Measurements from ENCODE around the gene FCRL2.
A peak's percentile ranks its signal among the peaks of the same experiment; 100 is the strongest.
"Not testable (repeated sequence)": the region's sequence is repeated elsewhere in the genome, so short reads cannot be mapped to it uniquely, and the experiment has no call there.

The FCRL2 gene

DNA sequence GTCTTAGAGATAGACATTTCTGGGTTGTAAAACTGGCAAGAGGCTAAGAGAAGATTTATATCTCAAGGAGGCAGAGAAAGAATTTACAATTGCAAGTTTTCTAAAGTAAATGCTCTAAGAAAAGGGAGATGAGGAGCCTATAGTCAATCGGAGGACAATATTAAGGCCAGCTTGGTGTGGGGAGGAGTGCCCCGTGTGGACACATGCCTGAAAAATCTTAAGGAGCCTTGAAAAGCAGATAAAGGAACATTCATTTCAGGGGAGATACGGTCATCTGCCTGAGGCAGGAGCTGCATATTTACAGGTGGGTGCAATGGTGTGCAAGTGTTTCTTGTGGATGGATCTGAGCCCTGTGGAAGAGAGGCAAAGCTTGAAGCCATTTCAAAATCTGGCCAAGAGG is 25.6 kb downstream of the FCRL2 start:
- no peak for DNase-seq

- DNase-seq = no peak
Measured at GRCh38 chr1:157748262-157748817, 28.6 kb downstream of the FCRL2 start.

- DNase-seq = no peak
Measured at GRCh38 chr1:157739229-157739901, 37.6 kb downstream of the FCRL2 start.

- DNase-seq = not testable (repeated sequence)
Measured at GRCh38 chr1:157735991-157736390, 40.9 kb downstream of the FCRL2 start.

GRCh38 chr1:157734321-157734720 is 42.6 kb downstream of the FCRL2 start:
- peak in 1 of 51 donors; percentile 8 for DNase-seq

DNA sequence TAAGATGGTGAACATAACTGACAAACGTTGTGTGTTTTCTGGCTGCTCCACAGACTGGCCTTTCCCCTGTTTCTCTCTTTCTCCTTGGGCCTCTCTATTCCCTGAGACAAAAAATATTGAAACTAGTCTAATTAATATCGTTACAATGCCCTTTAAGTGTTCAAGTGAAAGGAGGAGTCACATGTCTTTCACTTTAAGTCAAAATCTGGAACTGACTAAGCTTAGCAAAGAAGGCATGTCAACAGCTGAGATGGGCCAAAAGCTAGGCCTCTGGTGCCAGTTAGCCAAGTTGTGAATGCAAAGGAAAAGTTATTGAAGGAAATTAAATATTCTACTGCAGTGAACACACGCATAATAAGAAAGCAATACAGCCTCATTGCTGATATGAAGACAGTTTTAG is 44.2 kb downstream of the FCRL2 start:
- no peak for DNase-seq

DNA sequence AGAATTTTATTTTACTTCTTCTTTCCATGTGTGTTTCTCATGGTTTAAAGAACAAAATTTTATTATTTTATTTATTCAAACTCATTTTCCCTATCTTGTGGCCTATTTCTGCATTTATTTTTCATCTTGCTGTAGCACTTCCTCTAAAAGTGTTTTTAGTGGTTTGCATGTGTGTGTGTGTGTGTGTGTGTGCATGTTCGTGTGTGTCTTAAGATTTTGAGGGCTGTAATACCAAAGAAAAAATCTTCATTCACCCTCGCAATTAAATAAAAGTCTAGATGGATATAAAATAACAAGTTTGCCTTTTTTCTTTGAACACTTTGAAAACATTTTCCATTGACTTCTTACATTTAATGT is 51.7 kb downstream of the FCRL2 start:
- DNase-seq = no peak

- no peak for DNase-seq
Measured at GRCh38 chr1:157724537-157725220, 52.3 kb downstream of the FCRL2 start.

DNA sequence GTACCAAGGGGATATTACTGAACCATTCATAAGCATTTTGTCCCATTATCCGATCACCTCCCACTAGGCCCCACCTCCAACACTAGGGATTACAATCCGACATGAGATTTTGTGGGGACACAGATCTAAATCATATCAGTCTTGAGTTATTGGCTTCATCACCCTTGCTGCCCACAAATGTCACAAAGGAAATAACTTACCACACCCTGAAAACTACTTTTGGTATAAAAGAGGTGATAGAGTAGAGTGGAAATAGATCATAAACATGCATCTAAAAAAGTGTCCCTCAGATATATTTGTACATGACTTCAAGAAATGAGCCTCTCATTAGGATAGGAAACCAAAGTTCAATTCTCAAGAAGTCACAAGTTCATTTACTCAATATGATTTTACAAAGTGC is 53.8 kb downstream of the FCRL2 start:
- no peak for DNase-seq

DNA sequence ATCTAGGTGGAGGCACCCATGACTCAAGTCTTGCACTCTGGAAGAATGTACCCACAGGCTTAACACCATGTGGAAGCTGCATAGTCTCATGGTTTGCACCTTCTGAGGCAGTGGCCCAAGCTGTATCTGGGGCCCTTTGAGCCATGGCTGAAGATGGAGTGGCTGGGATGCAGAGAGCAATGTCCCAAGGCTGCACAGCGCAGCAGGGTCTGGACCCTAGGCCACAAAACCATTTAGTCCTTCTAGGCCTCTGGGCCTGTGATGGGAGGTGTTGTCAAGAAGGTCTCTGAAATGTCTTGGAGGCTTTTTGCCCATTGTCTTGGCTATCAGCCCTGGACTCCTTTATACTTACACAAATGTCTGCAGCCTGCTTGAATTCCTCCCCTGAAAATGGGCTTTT is 54.9 kb downstream of the FCRL2 start:
- DNase-seq = no peak

- no peak for DNase-seq
Measured at GRCh38 chr1:157715736-157716135, 61.2 kb downstream of the FCRL2 start.

DNA sequence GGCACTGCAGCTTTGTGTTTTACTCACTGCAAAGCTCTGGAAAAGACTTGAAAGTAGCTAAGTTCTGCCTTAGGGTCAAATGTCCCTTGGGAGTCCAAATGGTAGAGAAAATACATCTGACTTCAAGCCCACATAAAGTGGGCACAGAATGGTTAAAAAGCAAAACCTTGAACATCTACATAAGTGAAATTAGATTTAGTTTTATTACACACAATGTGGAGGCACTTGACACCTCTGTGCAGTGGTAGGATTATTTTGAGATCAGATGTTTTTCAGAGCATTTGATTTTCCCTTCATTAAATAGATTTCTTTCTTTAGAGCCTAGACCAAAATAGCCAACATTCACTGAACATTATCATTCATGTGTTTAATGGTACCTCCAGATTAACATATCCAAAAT is 65.1 kb downstream of the FCRL2 start:
- no peak for DNase-seq

GRCh38 chr1:157704878-157705277 is 72.1 kb downstream of the FCRL2 start:
- DNase-seq = no peak

DNA sequence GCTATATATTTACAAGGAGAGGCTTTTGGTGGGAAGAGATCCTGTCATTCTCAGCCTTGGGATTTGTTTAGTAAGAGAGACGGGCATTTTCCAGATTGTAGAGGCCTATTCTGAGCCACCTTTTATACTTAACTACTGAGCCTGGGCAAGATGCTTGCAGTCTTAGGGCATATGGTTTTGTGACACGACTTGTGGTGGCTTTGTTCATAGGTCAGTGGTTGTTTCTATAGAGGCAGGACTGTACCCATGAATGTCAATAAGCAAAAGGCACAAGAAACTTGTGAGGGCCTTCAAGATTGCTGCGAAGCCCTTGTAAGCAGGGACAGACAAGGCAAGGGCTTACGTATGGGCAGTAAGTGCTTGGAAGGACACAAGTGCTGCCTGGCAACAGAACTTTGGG is 73.0 kb downstream of the FCRL2 start:
- no peak for DNase-seq

DNA sequence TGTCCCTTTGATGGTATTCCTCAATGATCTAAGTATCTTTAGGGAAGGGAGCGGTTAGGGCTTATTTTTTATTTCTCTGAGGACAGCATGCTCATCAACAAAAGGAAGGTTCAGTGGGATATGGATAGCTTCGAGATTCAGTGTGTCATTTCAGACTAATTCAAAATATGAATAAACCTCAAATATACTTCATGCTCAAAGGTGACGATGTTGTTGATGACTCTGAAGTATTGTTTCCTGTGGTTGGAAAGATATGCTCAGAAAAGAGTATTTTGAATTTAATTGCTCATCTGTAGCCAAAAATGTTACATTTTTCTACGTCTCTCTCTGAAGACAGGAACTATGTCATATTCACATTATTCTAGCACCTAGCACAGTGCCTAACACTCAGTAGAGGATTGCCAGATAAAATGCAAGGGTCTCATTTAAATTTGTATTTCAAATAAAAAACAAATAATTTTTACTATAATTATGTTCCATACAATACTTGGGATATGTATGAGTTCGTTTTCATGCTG is 74.6 kb downstream of the FCRL2 start:
- DNase-seq = no peak

- no peak for DNase-seq
Measured at GRCh38 chr1:157700732-157701131, 76.2 kb downstream of the FCRL2 start, which contains the start of gene FCRL3. Gene FCRL3 (minus strand): TSS chr1:157700769. CDS start chr1:157700489, 280 bp downstream.

GRCh38 chr1:157700305-157700704 is 76.6 kb downstream of the FCRL2 start:
- DNase-seq = no peak

DNA sequence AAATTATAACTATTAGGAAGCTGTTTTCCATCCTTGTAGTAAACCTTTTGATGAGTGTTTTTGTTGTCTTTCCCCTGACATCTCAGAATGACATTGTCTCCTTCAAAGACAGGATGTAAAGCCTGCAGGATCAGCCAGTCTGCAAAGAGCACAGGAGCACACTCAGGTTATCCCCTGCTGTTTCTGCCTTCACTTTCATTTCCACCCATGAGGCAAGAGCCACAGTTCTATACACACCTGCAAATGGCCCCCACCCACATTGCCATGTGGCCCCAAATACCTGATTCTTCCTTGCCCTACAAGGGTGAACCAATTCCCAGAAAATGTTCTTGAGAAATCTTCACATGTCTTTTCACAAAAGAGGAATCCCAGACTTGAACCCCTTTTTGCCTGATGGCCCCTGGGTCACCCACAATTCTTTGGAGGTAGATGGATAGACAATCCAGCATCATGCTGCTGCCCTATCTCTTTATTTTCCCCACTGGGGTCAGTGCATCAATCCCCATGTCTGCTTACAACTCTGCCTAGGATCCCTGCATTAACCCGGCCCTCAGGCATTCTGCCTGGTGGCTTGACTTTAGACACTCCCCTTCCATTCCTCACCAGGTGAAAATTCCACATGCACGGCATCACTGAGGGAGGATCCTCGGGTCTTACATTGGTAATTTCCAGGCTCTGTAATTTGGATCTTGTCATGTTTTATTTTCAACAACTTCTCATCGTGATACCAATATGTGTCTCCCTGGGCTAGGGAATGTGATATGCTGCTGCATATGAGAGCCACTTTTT is 79.0 kb downstream of the FCRL2 start:
- no peak for DNase-seq

- DNase-seq = no peak
Measured at GRCh38 chr1:157696966-157697628, 79.8 kb downstream of the FCRL2 start.

Data from hypothalamus (tissue), 51 donors.